HG02642 (cell line): Measurements from ENCODE around the gene FAM117B.
"Not testable (repeated sequence)": the region's sequence is repeated elsewhere in the genome, so short reads cannot be mapped to it uniquely, and the experiment has no call there.

ENCODE experiments used
- ATAC-seq: cut with Tn5 transposase; IDR thresholded peaks from one replicate; pipeline ENCODE4 v1.9.1; 2021; ENCODE audit warnings: mild to moderate bottlenecking; ENCODE audit not compliant: unreplicated experiment, poor library complexity

Gene FAM117B

DNA sequence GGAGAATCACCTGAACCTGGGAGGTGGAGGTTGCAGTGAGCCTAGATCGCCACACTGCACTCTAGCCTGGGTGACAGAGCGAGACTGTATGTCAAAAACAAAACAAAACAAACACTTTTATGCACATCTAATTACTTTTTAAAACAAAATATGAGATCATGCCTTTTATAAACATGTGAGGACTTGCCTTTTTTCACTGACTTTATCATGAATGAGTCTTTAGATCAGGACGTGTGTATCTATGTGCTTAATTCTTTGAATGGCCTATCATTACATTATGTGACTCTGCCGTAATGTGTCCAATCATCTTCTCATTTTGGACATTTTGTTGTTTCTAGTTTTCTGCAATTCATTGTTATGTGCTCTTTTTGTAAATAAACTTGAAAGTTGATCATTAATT, 58.7 kb downstream of the FAM117B start:
- ATAC-seq = no peak

- ATAC-seq = no peak
Measured at GRCh38 chr2:202695166-202695565, 60.4 kb downstream of the FAM117B start.

- no peak for ATAC-seq
Measured at GRCh38 chr2:202700075-202700901, 65.5 kb downstream of the FAM117B start.

DNA sequence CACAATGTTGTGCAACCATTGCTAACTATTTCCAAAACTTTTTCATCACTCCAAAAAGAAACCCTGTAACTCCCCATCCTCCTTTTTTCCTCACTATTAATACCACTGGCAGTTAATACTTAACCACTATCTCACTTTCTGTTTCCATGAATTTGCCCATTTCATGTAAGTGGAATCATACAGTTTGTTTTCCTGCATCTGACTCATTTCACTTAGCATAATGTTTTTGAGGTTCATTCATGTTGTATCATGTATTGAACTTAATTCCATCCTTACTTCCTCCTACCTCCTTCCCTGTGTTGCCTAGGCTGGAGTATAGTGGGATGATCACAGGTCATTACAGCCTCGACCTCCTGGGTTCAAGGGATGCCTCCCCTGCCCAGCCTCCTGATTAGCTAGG, 68.3 kb downstream of the FAM117B start:
- ATAC-seq = no peak

- ATAC-seq = no peak
Measured at GRCh38 chr2:202704248-202704647, 69.5 kb downstream of the FAM117B start.

DNA sequence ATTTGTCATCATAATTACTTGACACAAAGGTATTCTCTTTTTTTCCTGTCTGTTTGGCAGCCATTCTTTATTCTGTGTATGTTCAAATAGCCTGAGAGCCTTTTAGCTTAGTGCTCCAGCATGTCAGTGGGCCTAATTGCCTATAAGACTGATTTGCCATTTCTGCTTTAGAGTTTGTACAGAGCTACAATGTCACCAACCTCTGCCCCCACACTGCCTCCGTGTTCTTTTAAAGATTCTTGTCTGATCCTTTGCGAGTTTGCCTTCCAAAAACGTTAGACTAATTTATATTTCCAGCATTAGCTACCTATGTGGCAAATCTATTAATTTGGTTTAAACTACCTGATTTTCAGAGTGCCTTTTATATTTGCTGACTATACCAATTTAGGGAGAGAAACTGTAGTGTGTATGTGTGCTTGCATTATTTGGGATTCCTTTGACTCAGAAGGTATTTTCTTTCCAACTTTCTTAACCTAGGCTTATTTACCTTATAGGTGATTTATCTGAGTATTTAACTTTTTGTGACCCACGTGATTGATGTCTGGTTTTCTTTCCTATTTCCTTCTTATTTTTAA, 70.8 kb downstream of the FAM117B start:
- no peak for ATAC-seq

- ATAC-seq = not testable (repeated sequence)
Measured at GRCh38 chr2:202714971-202715935, 80.5 kb downstream of the FAM117B start.

GRCh38 chr2:202716114-202716718, 81.4 kb downstream of the FAM117B start:
- ATAC-seq = no peak

GRCh38 chr2:202716953-202717597, 82.3 kb downstream of the FAM117B start:
- no peak for ATAC-seq

GRCh38 chr2:202717598-202718310, 83.0 kb downstream of the FAM117B start:
- no peak for ATAC-seq

DNA sequence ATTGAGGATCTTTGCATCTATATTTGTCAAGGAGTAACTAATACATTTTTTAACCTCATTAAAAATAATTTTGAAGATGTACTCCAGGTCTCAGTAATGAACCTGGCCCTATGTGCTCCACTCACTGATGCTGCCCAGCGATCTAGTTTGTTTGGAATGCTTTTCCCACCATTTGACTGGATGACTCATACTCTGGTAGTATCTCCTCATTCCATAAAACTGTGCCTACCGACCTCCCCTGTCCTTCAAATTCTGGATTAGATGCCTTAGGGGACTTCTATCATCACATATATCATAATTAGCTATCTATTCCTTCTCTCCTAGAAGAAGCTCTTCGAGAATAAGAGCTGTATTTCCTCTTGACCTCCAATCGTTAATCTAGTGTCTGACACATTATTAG, 83.8 kb downstream of the FAM117B start:
- no peak for ATAC-seq

GRCh38 chr2:202720226-202720625, 85.5 kb downstream of the FAM117B start:
- no peak for ATAC-seq

DNA sequence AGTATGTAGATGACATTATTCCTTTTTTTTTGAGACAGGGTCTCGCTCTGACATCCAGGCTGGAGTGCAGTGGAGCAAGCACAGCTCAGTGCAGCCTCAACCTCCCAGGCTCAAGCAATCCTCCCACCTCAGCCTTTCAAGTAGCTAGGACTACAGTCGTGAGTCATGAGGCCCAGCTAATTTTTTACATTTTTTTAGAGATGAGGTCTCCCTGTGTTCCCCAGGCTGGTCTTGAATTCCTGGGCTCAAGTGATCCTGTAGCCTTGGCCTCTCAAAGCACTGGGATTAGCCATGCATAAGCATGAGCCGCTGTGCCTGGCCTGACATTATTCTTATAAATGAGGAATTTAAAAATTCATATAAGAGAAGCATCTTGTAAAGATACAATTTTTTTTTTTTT, 86.9 kb downstream of the FAM117B start:
- no peak for ATAC-seq

GRCh38 chr2:202723746-202724145, 89.0 kb downstream of the FAM117B start:
- no peak for ATAC-seq

GRCh38 chr2:202726070-202726469, 91.3 kb downstream of the FAM117B start:
- no peak for ATAC-seq

GRCh38 chr2:202736826-202737225, 102.1 kb downstream of the FAM117B start:
- ATAC-seq = no peak

DNA sequence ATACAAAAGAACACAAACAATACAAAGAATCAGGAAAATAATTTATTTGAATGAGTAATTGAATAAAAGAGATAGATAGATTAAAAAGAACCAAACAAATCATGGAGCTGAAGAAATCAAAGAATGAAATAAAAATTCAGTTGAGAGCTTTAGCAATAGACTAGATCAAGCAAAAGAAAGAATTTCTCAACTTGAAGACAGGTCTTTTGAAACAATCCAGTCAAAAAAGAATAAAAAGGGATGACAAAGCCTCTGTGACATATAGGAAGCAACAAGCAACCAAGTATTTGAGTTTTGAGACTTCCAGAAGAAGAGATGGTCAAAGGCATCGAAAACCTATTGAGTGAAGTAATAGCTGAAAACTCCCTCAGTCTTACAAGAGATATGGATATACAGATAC, 108.8 kb downstream of the FAM117B start:
- no peak for ATAC-seq

DNA sequence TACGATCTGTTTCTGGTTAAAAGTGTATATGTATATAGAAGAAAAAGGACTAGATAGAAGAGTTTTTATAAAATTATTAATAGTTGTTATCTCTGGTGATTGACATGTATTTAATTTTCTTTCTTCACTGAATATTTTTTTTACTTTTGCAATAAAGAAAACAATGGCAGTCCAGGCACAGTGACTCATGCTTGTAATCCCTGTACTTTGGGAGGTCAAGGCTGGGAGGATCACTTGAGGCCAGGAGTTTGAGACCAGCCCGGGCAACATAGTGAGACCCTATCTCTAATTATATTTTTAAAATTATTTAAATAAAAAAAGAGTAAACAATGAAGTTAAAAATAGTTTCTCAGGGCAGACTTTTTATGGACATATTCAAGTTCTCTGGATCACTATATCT, 114.7 kb downstream of the FAM117B start:
- ATAC-seq = no peak

DNA sequence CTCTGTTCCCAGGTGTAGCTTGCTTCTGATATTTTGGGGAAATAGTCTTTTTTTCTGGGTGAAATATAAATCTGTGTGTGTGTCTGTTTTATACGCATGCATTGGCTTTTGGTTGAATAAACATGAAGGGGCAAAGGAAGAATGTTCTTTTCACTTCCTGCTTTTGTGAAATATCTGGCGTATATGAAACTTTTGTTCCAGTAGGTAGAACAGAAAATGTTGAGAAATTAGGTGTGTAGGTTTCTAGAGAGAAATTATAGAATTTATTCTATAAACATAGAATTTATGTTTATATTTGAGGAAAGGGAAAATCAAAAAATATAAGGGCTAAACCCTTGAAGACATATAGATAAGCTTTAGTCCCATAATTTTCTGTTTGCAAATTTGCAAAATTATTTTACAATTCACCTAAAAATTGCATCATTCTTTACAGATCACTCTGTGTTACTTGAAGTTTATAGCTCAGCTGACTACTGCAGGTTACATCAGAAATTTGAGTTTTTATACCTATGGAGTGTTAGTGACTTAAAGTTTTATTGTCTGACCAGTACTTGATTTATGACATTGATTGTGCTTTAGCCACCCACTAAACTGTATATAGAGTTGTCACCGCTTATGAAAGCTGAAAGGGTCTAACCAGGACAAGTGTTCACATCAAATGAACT, 116.1 kb downstream of the FAM117B start:
- ATAC-seq = no peak
